T47D (cell line): ENCODE measurements around the gene CCDC3.
"Not testable (repeated sequence)": the region's sequence is repeated elsewhere in the genome, so short reads cannot be mapped to it uniquely, and the experiment has no call there.

Source experiments
- DNase-seq, 2 experiments: peaks; one replicate each; pipeline versions ENCODE4 v3.0.0 to v3.0.0-alpha.2; 2011 to 2012; ENCODE audit warnings: low read depth in 1 of 2, low spot score in 1 of 2
- JUND ChIP-seq: IDR thresholded peaks from 2 replicates; pipeline ENCODE4 v1.6.1; 2012; ENCODE audit warnings: low read depth
- in situ Hi-C: cut with HindIII; loops from 2 replicates; pipeline ENCODE4 v1.10.0; 2016; ENCODE audit warnings: low sequenced_read_pairs, low pct_unique_long_range_greater_than_20kb

The CCDC3 gene

GRCh38 chr10:12880423-12880822 lies 121.1 kb downstream of the CCDC3 start:
- DNase-seq: no peak
- TF ChIP-seq JUND: no peak
- in situ Hi-C loops: no loop called here

- no peak for TF ChIP-seq JUND
- DNase-seq: peak in 1 of 2 experiments; percentile 64
- in situ Hi-C loops: no loop called here
Measured at GRCh38 chr10:12877150-12877549, 124.4 kb downstream of the CCDC3 start.

GRCh38 chr10:12876266-12876665 lies 125.2 kb downstream of the CCDC3 start:
- no peak for TF ChIP-seq JUND
- in situ Hi-C loops: no loop called here
- no peak for DNase-seq

GRCh38 chr10:12875100-12875499 lies 126.4 kb downstream of the CCDC3 start:
- TF ChIP-seq JUND: no peak
- peak; percentile 49 to 95 for DNase-seq
- in situ Hi-C loops: no loop called here

- TF ChIP-seq JUND: no peak
Measured at GRCh38 chr10:12874501-12874900, 127.0 kb downstream of the CCDC3 start.

GRCh38 chr10:12873172-12873571 lies 128.3 kb downstream of the CCDC3 start:
- TF ChIP-seq JUND: peak; percentile 70; the same call in 1 of the 2 replicates
- in situ Hi-C loops: no loop called here
- peak in 1 of 2 experiments; percentile 88 for DNase-seq

More at GRCh38 chr10:12874501-12874900, 127.0 kb downstream of the CCDC3 start:
- in situ Hi-C loops: no loop called here
- no peak for DNase-seq

- TF ChIP-seq JUND: no peak; the same call in 1 of the 2 replicates
- in situ Hi-C loops: no loop called here
- DNase-seq: peak in 1 of 2 experiments; percentile 86
Measured at GRCh38 chr10:12872577-12872976, 128.9 kb downstream of the CCDC3 start.

GRCh38 chr10:12869427-12869826 lies 132.1 kb downstream of the CCDC3 start:
- DNase-seq: no peak
- in situ Hi-C loops: no loop called here
- TF ChIP-seq JUND: no peak

GRCh38 chr10:12868229-12868628 lies 133.3 kb downstream of the CCDC3 start:
- DNase-seq: peak in 1 of 2 experiments; percentile 85
- in situ Hi-C loops: no loop called here
- no peak for TF ChIP-seq JUND

- DNase-seq, in situ Hi-C loops: not testable (repeated sequence)
Measured at GRCh38 chr10:12865515-12865914, 136.0 kb downstream of the CCDC3 start.

- no peak for TF ChIP-seq JUND
- in situ Hi-C loops: no loop called here
- no peak for DNase-seq
Measured at GRCh38 chr10:12862459-12862858, 139.1 kb downstream of the CCDC3 start.

- no peak for DNase-seq
- in situ Hi-C loops: no loop called here
- no peak for TF ChIP-seq JUND
Measured at GRCh38 chr10:12854988-12855387, 146.5 kb downstream of the CCDC3 start.

- no peak for DNase-seq
- no peak for TF ChIP-seq JUND
- in situ Hi-C loops: no loop called here
Measured at GRCh38 chr10:12852687-12853086, 148.8 kb downstream of the CCDC3 start.
